IPS-18a (cell line): ENCODE measurements around the gene MAST4.

Source experiments
- H3K27ac ChIP-seq: one replicate; pipeline ENCODE4 v1.5.1; 2013; ENCODE audit warnings: low read length
- H3K27me3 ChIP-seq: one replicate; pipeline ENCODE4 v1.6.1; 2013; ENCODE audit warnings: mild to moderate bottlenecking, low read length; ENCODE audit not compliant: control insufficient read depth, insufficient read depth
- H3K36me3 ChIP-seq: one replicate; pipeline ENCODE4 v1.6.1; 2013; ENCODE audit warnings: low read depth, low read length; ENCODE audit not compliant: control insufficient read depth
- H3K4me1 ChIP-seq: one replicate; pipeline ENCODE4 v1.6.1; 2013; ENCODE audit warnings: low read depth, low read length; ENCODE audit not compliant: control insufficient read depth
- H3K4me3 ChIP-seq: one replicate; pipeline ENCODE4 v1.5.1; 2013; ENCODE audit warnings: low read length
- H3K9ac ChIP-seq: one replicate; pipeline ENCODE4 v1.6.1; 2013; ENCODE audit warnings: mild to moderate bottlenecking, low read length, moderate library complexity
- H3K9me3 ChIP-seq: one replicate; pipeline ENCODE4 v1.6.1; 2013; ENCODE audit warnings: low read depth, low read length; ENCODE audit not compliant: control insufficient read depth

Gene MAST4

GRCh38 chr5:66966439-66966838 is 370.2 kb downstream of the MAST4 start:
- H3K9me3 ChIP-seq, result no peaks in the 10 kb centered on the region
- H3K27me3 ChIP-seq, result no peaks in the 10 kb centered on the region
- no peak overlapping the region for H3K27ac ChIP-seq
- H3K4me1 ChIP-seq, result peaks cover 5% of the 10 kb centered on the region
- H3K4me3 ChIP-seq, result no peak overlapping the region
- no peak overlapping the region for H3K9ac ChIP-seq
- no peaks in the 10 kb centered on the region for H3K36me3 ChIP-seq

GRCh38 chr5:66967102-66967501 is 370.9 kb downstream of the MAST4 start:
- Histone ChIP-seq H3K27ac (no peak overlapping the region), H3K27me3 (no peaks in the 10 kb centered on the region), H3K4me1 (peaks cover 5% of the 10 kb centered on the region), H3K9ac (no peak overlapping the region), H3K4me3 (no peak overlapping the region), H3K9me3 (no peaks in the 10 kb centered on the region), H3K36me3 (no peaks in the 10 kb centered on the region)

GRCh38 chr5:66967826-66968262 is 371.7 kb downstream of the MAST4 start:
- no peak overlapping the region for H3K27ac ChIP-seq
- H3K4me3 ChIP-seq, result no peak overlapping the region

GRCh38 chr5:66969484-66969883 is 373.3 kb downstream of the MAST4 start:
- no peaks in the 10 kb centered on the region for H3K27me3 ChIP-seq
- H3K9me3 ChIP-seq, result no peaks in the 10 kb centered on the region
- H3K9ac ChIP-seq, result no peak overlapping the region
- H3K36me3 ChIP-seq, result no peaks in the 10 kb centered on the region
- H3K4me3 ChIP-seq, result no peak overlapping the region
- H3K27ac ChIP-seq, result no peak overlapping the region
- no peaks in the 10 kb centered on the region for H3K4me1 ChIP-seq

More at GRCh38 chr5:66967826-66968262, 371.7 kb downstream of the MAST4 start:
- Histone ChIP-seq H3K9ac (no peak overlapping the region), H3K27me3 (no peaks in the 10 kb centered on the region), H3K9me3 (no peaks in the 10 kb centered on the region), H3K4me1 (peaks cover 5% of the 10 kb centered on the region), H3K36me3 (no peaks in the 10 kb centered on the region)

- Histone ChIP-seq H3K4me1 (no peaks in the 10 kb centered on the region), H3K27me3 (no peaks in the 10 kb centered on the region), H3K4me3 (no peak overlapping the region), H3K9me3 (no peaks in the 10 kb centered on the region), H3K27ac (no peak overlapping the region), H3K36me3 (no peaks in the 10 kb centered on the region), H3K9ac (no peak overlapping the region)
Measured at GRCh38 chr5:66969963-66970362, 373.8 kb downstream of the MAST4 start.

- Histone ChIP-seq H3K4me3 (no peak overlapping the region), H3K9me3 (no peaks in the 10 kb centered on the region), H3K36me3 (no peaks in the 10 kb centered on the region), H3K9ac (no peak overlapping the region), H3K27me3 (no peaks in the 10 kb centered on the region), H3K27ac (no peak overlapping the region), H3K4me1 (no peaks in the 10 kb centered on the region)
Measured at GRCh38 chr5:66972004-66972403, 375.8 kb downstream of the MAST4 start.

GRCh38 chr5:66974256-66974655 is 378.1 kb downstream of the MAST4 start:
- Histone ChIP-seq H3K4me1 (no peaks in the 10 kb centered on the region), H3K36me3 (no peaks in the 10 kb centered on the region), H3K9ac (no peak overlapping the region), H3K27me3 (no peaks in the 10 kb centered on the region), H3K9me3 (no peaks in the 10 kb centered on the region), H3K27ac (no peak overlapping the region), H3K4me3 (no peak overlapping the region)

GRCh38 chr5:66976108-66976507 is 379.9 kb downstream of the MAST4 start:
- Histone ChIP-seq H3K4me3 (no peak overlapping the region), H3K27me3 (no peaks in the 10 kb centered on the region), H3K27ac (no peak overlapping the region), H3K36me3 (no peaks in the 10 kb centered on the region), H3K9ac (no peak overlapping the region), H3K4me1 (no peaks in the 10 kb centered on the region), H3K9me3 (no peaks in the 10 kb centered on the region)

- no peaks in the 10 kb centered on the region for H3K27me3 ChIP-seq
- H3K9ac ChIP-seq, result no peak overlapping the region
- H3K4me1 ChIP-seq, result no peaks in the 10 kb centered on the region
Measured at GRCh38 chr5:66979738-66980137, 383.5 kb downstream of the MAST4 start.

GRCh38 chr5:66981266-66982055 is 385.3 kb downstream of the MAST4 start:
- H3K27ac ChIP-seq, result no peak overlapping the region
- no peak overlapping the region for H3K4me3 ChIP-seq
- H3K9ac ChIP-seq, result no peak overlapping the region
- no peaks in the 10 kb centered on the region for H3K9me3 ChIP-seq
- no peaks in the 10 kb centered on the region for H3K27me3 ChIP-seq
- no peaks in the 10 kb centered on the region for H3K36me3 ChIP-seq
- H3K4me1 ChIP-seq, result peaks cover 4% of the 10 kb centered on the region

More at GRCh38 chr5:66979738-66980137, 383.5 kb downstream of the MAST4 start:
- no peaks in the 10 kb centered on the region for H3K36me3 ChIP-seq
- H3K27ac ChIP-seq, result no peak overlapping the region
- H3K4me3 ChIP-seq, result no peak overlapping the region
- H3K9me3 ChIP-seq, result no peaks in the 10 kb centered on the region

GRCh38 chr5:66982056-66982387 is 385.8 kb downstream of the MAST4 start:
- Histone ChIP-seq H3K4me3 (no peak overlapping the region), H3K27ac (no peak overlapping the region), H3K27me3 (no peaks in the 10 kb centered on the region), H3K9me3 (no peaks in the 10 kb centered on the region), H3K9ac (no peak overlapping the region), H3K4me1 (peaks cover 4% of the 10 kb centered on the region), H3K36me3 (no peaks in the 10 kb centered on the region)

GRCh38 chr5:66982470-66982869 is 386.3 kb downstream of the MAST4 start:
- no peak overlapping the region for H3K9ac ChIP-seq
- H3K4me1 ChIP-seq, result peaks cover 4% of the 10 kb centered on the region
- H3K27ac ChIP-seq, result no peak overlapping the region
- no peaks in the 10 kb centered on the region for H3K9me3 ChIP-seq
- H3K27me3 ChIP-seq, result no peaks in the 10 kb centered on the region
- no peaks in the 10 kb centered on the region for H3K36me3 ChIP-seq
- no peak overlapping the region for H3K4me3 ChIP-seq
